OCI-LY7 (cell line): ENCODE measurements around the gene PRKD3.

ENCODE experiments used
- CTCF ChIP-seq: fragments of 200-600 bp; sonication (generic); conservative IDR thresholded peaks from 2 replicates; pipeline ENCODE4 v1.5.1; 2014; ENCODE audit warnings: mild to moderate bottlenecking, antibody characterized with exemption, low read length, moderate library complexity, mixed read lengths
- EZH2phosphoT487 ChIP-seq: fragments of 200-600 bp; sonication (generic); IDR thresholded peaks from 2 replicates; pipeline ENCODE4 v1.6.1; 2018; ENCODE audit warnings: low read depth, borderline replicate concordance, mild to moderate bottlenecking, mixed run types, antibody characterized with exemption, low read length, moderate library complexity, mixed read lengths

- no peak for TF ChIP-seq CTCF
- no peak for TF ChIP-seq EZH2phosphoT487
Measured at GRCh38 chr2:37307500-37307899, 17.1 kb downstream of the PRKD3 start.
